ENCODE data around the gene RNU5B-1. TPM values are rescaled to one million over a fixed set of nuclear protein-coding genes. Genes with fewer than 3 reads are reported as not detected.

The RNU5B-1 gene
- total RNA-seq, 1 donor from 2014 or later, result 19.7 TPM

- no peak for TF ChIP-seq CTCF (IDR thresholded peaks at IDR 0.05; ENCODE audit: unreplicated experiment)
- H3K4me3 Mint-ChIP-seq, result no peak overlapping the region
- no peaks in the 10 kb centered on the region for H3K27me3 Mint-ChIP-seq (ENCODE audit: low read depth)
- no peaks in the 10 kb centered on the region for H3K9me3 Mint-ChIP-seq
- no peak for DNase-seq (ENCODE audit: low spot score in 2 of 2, unreplicated experiment in 2 of 2)
- no peaks in the 10 kb centered on the region for H3K36me3 Mint-ChIP-seq
- H3K4me1 Mint-ChIP-seq, result peaks cover 47% of the 10 kb centered on the region
- H3K27ac Mint-ChIP-seq, result peak overlapping the region; percentile 48
These were observed 33.1 kb downstream of the RNU5B-1 start for GRCh38 chr15:65337436-65338070.

- no peak for TF ChIP-seq CTCF (IDR thresholded peaks at IDR 0.05; ENCODE audit: unreplicated experiment)
- H3K36me3 Mint-ChIP-seq, result no peaks in the 10 kb centered on the region
- peaks cover 53% of the 10 kb centered on the region for H3K4me1 Mint-ChIP-seq
- DNase-seq (ENCODE audit: low spot score in 2 of 2, unreplicated experiment in 2 of 2), result no peak
- no peaks in the 10 kb centered on the region for H3K9me3 Mint-ChIP-seq
- no peak overlapping the region for H3K4me3 Mint-ChIP-seq
- no peaks in the 10 kb centered on the region for H3K27me3 Mint-ChIP-seq (ENCODE audit: low read depth)
- H3K27ac Mint-ChIP-seq, result no peak overlapping the region
These were observed 33.9 kb downstream of the RNU5B-1 start for GRCh38 chr15:65338366-65338765.

- H3K4me3 Mint-ChIP-seq, result no peak overlapping the region
- H3K9me3 Mint-ChIP-seq, result no peaks in the 10 kb centered on the region
- H3K27ac Mint-ChIP-seq, result no peak overlapping the region
- no peaks in the 10 kb centered on the region for H3K36me3 Mint-ChIP-seq
- TF ChIP-seq CTCF (IDR thresholded peaks at IDR 0.05; ENCODE audit: unreplicated experiment), result no peak
- H3K4me1 Mint-ChIP-seq, result peaks cover 56% of the 10 kb centered on the region
- DNase-seq (ENCODE audit: low spot score in 2 of 2, unreplicated experiment in 2 of 2), result no peak
- H3K27me3 Mint-ChIP-seq (ENCODE audit: low read depth), result no peaks in the 10 kb centered on the region
These were observed 34.3 kb downstream of the RNU5B-1 start for GRCh38 chr15:65338823-65339222.

- no peak for TF ChIP-seq CTCF (IDR thresholded peaks at IDR 0.05; ENCODE audit: unreplicated experiment)
- H3K27ac Mint-ChIP-seq, result peak overlapping the region; percentile 74
- no peaks in the 10 kb centered on the region for H3K27me3 Mint-ChIP-seq (ENCODE audit: low read depth)
- H3K36me3 Mint-ChIP-seq, result no peaks in the 10 kb centered on the region
- peaks cover 56% of the 10 kb centered on the region for H3K4me1 Mint-ChIP-seq
- H3K9me3 Mint-ChIP-seq, result no peaks in the 10 kb centered on the region
- DNase-seq (ENCODE audit: low spot score in 2 of 2, unreplicated experiment in 2 of 2), result no peak
- no peak overlapping the region for H3K4me3 Mint-ChIP-seq
These were observed 34.9 kb downstream of the RNU5B-1 start for GRCh38 chr15:65339416-65339815.

GRCh38 chr15:65339920-65340319 is 35.4 kb downstream of the RNU5B-1 start:
- H3K36me3 Mint-ChIP-seq, result no peaks in the 10 kb centered on the region
- H3K27ac Mint-ChIP-seq, result peak overlapping the region; percentile 74
- H3K9me3 Mint-ChIP-seq, result no peaks in the 10 kb centered on the region
- no peak for TF ChIP-seq CTCF (IDR thresholded peaks at IDR 0.05; ENCODE audit: unreplicated experiment)
- H3K4me1 Mint-ChIP-seq, result peaks cover 59% of the 10 kb centered on the region
- no peaks in the 10 kb centered on the region for H3K27me3 Mint-ChIP-seq (ENCODE audit: low read depth)
- DNase-seq (ENCODE audit: low spot score in 2 of 2, unreplicated experiment in 2 of 2), result no peak
- H3K4me3 Mint-ChIP-seq, result no peak overlapping the region

- Mint-ChIP-seq H3K4me3 (no peak overlapping the region), H3K4me1 (peaks cover 64% of the 10 kb centered on the region), H3K27ac (peak overlapping the region; percentile 44), H3K9me3 (no peaks in the 10 kb centered on the region), H3K36me3 (no peaks in the 10 kb centered on the region), H3K27me3 (ENCODE audit: low read depth) (no peaks in the 10 kb centered on the region)
- DNase-seq (ENCODE audit: low spot score in 2 of 2, unreplicated experiment in 2 of 2), result no peak
- no peak for TF ChIP-seq CTCF (IDR thresholded peaks at IDR 0.05; ENCODE audit: unreplicated experiment)
These were observed 38.0 kb downstream of the RNU5B-1 start for GRCh38 chr15:65342493-65342892.
